Measurements from ENCODE around the gene NIPA2. TPM values are rescaled to one million over a fixed set of nuclear protein-coding genes. Genes with fewer than 3 reads are reported as not detected.

Gene NIPA2
- total RNA-seq, 3 donors from 2014 or later: 35.7 to 50.8 (median 40.3) TPM

GRCh38 chr15:22874966-22875365 is 36.5 kb downstream of the NIPA2 start:
- Histone ChIP-seq H3K27me3 (no peaks in the 10 kb centered on the region), H3K27ac (no peak overlapping the region), H3K9me3 (no peaks in the 10 kb centered on the region), H3K36me3 (peaks cover 5% of the 10 kb centered on the region), H3K4me3 (no peak overlapping the region), H3K4me1 (no peaks in the 10 kb centered on the region)
- intact Hi-C loops (cut with DNase I; ENCODE audit: low total_unique reads): no loop called here
- no peak for DNase-seq (ENCODE audit: low spot score in 2 of 2)
- TF ChIP-seq POLR2AphosphoS5 (IDR thresholded peaks at IDR 0.05) (no peak), CTCF (IDR thresholded peaks at IDR 0.05) (no peak), POLR2A (IDR thresholded peaks at IDR 0.05) (no peak)

GRCh38 chr15:22877117-22877516 is 38.7 kb downstream of the NIPA2 start:
- no peaks in the 10 kb centered on the region for H3K9me3 ChIP-seq
- H3K27ac ChIP-seq: no peak overlapping the region
- no peak overlapping the region for H3K4me3 ChIP-seq
- DNase-seq (ENCODE audit: low spot score in 2 of 2): no peak
- peaks cover 2% of the 10 kb centered on the region for H3K36me3 ChIP-seq
- TF ChIP-seq POLR2AphosphoS5 (IDR thresholded peaks at IDR 0.05) (no peak), CTCF (IDR thresholded peaks at IDR 0.05) (no peak), POLR2A (IDR thresholded peaks at IDR 0.05) (no peak)
- no peaks in the 10 kb centered on the region for H3K27me3 ChIP-seq
- H3K4me1 ChIP-seq: no peaks in the 10 kb centered on the region
- intact Hi-C loops (cut with DNase I; ENCODE audit: low total_unique reads): no loop called here

GRCh38 chr15:22877607-22878006 is 39.1 kb downstream of the NIPA2 start:
- TF ChIP-seq POLR2AphosphoS5 (IDR thresholded peaks at IDR 0.05): no peak
- intact Hi-C loops (cut with DNase I; ENCODE audit: low total_unique reads): no loop called here
- Histone ChIP-seq H3K36me3 (peaks cover 7% of the 10 kb centered on the region), H3K9me3 (no peaks in the 10 kb centered on the region), H3K27me3 (no peaks in the 10 kb centered on the region), H3K27ac (no peak overlapping the region), H3K4me3 (no peak overlapping the region), H3K4me1 (no peaks in the 10 kb centered on the region)
- DNase-seq (ENCODE audit: low spot score in 2 of 2): no peak

DNA sequence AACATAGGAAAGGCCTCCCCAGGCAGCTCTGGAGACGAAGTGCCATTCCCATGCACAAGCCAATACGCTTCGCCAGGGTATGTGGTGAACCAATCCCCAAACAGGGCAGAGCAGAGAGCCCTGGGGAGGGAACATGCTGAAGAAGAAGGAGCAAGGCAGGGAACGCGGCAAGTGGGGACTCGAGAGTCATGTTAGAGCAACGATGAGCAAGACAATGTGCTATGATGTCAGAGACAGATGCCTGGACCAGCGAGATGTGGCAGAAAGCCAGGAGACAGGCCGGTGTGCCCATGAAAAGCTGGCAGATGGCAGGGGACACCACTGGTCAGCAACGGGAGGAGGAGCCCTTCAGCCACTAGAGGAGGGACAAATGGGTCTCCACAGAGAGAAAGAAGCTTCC is 39.6 kb downstream of the NIPA2 start:
- no peaks in the 10 kb centered on the region for H3K27me3 ChIP-seq
- peaks cover 9% of the 10 kb centered on the region for H3K36me3 ChIP-seq
- H3K27ac ChIP-seq: no peak overlapping the region
- TF ChIP-seq CTCF (IDR thresholded peaks at IDR 0.05): no peak
- no peak for TF ChIP-seq POLR2A (IDR thresholded peaks at IDR 0.05)
- H3K9me3 ChIP-seq: no peaks in the 10 kb centered on the region
- no peak for DNase-seq (ENCODE audit: low spot score in 2 of 2)
- no peak overlapping the region for H3K4me3 ChIP-seq
- H3K4me1 ChIP-seq: no peaks in the 10 kb centered on the region
- intact Hi-C loops (cut with DNase I; ENCODE audit: low total_unique reads): no loop called here

GRCh38 chr15:22880068-22880980 is 41.9 kb downstream of the NIPA2 start:
- DNase-seq (ENCODE audit: low spot score in 2 of 2): no peak
- TF ChIP-seq POLR2AphosphoS5 (IDR thresholded peaks at IDR 0.05) (no peak), POLR2A (IDR thresholded peaks at IDR 0.05) (no peak), CTCF (IDR thresholded peaks at IDR 0.05) (no peak)
- Histone ChIP-seq H3K27me3 (no peaks in the 10 kb centered on the region), H3K4me1 (no peaks in the 10 kb centered on the region), H3K27ac (no peak overlapping the region), H3K36me3 (peaks cover 9% of the 10 kb centered on the region), H3K9me3 (no peaks in the 10 kb centered on the region), H3K4me3 (no peak overlapping the region)
- intact Hi-C loops (cut with DNase I; ENCODE audit: low total_unique reads): no loop called here
